OCI-LY7 (cell line): ENCODE data around the gene C9orf78. TPM values are rescaled to one million over a fixed set of nuclear protein-coding genes. Genes with fewer than 3 reads are reported as not detected.

Experiments used
- BruUV-seq: library from RNA; stranded (reverse); fragments of 400-500 nt; replicated peaks from 2 replicates; lab custom pipeline; 2021; lab: Mats Ljungman, UMichigan
- CTCF ChIA-PET: fragments of 300-600 bp; sonication (Branson Sonifier 250); formaldehyde crosslinking; loops from one replicate; lab custom pipeline; 2022; ENCODE audit warnings: antibody characterized with exemption; ENCODE audit not compliant: unreplicated experiment; lab: Charles Lee
- POLR2A ChIA-PET: fragments of 300-600 bp; sonication (Branson Sonifier 250); formaldehyde crosslinking; loops from one replicate; lab custom pipeline; 2022; ENCODE audit warnings: antibody characterized with exemption; lab: Charles Lee
- DNase-seq: peaks from one replicate; pipeline ENCODE4 v3.0.0-alpha.2; 2015; ENCODE audit warnings: low spot score
- H2AFZ ChIP-seq: fragments of 200-600 bp; sonication (generic), shearing (Covaris generic); 2 replicates; pipeline ENCODE4 v1.6.1; 2014; ENCODE audit warnings: mild to moderate bottlenecking, antibody characterized with exemption, low read length, moderate library complexity
- H3K27ac ChIP-seq: fragments of 200-600 bp; sonication (generic); 2 replicates; pipeline ENCODE4 v1.5.1; 2014; ENCODE audit warnings: mixed run types, low read depth, mild to moderate bottlenecking, moderate library complexity, low read length, inconsistent platforms; ENCODE audit not compliant: poor library complexity, severe bottlenecking
- H3K36me3 ChIP-seq: fragments of 200-600 bp; sonication (generic); 2 replicates; pipeline ENCODE4 v1.6.1; 2014; ENCODE audit warnings: mild to moderate bottlenecking, antibody characterized with exemption, low read length, moderate library complexity, mixed read lengths; ENCODE audit not compliant: insufficient read depth
- H3K4me1 ChIP-seq: fragments of 200-600 bp; sonication (generic); 2 replicates; pipeline ENCODE4 v1.5.1; 2014; ENCODE audit warnings: mild to moderate bottlenecking, low read length; ENCODE audit not compliant: insufficient read depth, poor library complexity, severe bottlenecking
- H3K4me2 ChIP-seq: fragments of 200-600 bp; sonication (generic); 2 replicates; pipeline ENCODE4 v1.6.1; 2014; ENCODE audit warnings: mild to moderate bottlenecking, low read length
- H3K4me3 ChIP-seq: fragments of 200-600 bp; sonication (generic); 2 replicates; pipeline ENCODE4 v1.5.1; 2014; ENCODE audit warnings: mild to moderate bottlenecking, low read depth, low read length; ENCODE audit not compliant: poor library complexity, severe bottlenecking
- H3K79me2 ChIP-seq: fragments of 200-600 bp; sonication (generic); 2 replicates; pipeline ENCODE4 v1.6.1; 2016; ENCODE audit warnings: low read depth, mild to moderate bottlenecking, low read length, moderate library complexity, mixed read lengths; ENCODE audit not compliant: insufficient read depth
- H3K9me2 ChIP-seq: fragments of 200-600 bp; sonication (generic); 2 replicates; pipeline ENCODE4 v1.6.1; 2016; ENCODE audit warnings: mild to moderate bottlenecking, low read length, mixed read lengths; ENCODE audit not compliant: insufficient read depth
- H3K9me3 ChIP-seq: fragments of 200-600 bp; sonication (generic); 2 replicates; pipeline ENCODE4 v1.6.1; 2014; ENCODE audit warnings: mild to moderate bottlenecking, mixed run types, low read length, mixed read lengths
- H4K20me1 ChIP-seq: fragments of 200-600 bp; sonication (generic); 2 replicates; pipeline ENCODE4 v1.6.1; 2014; ENCODE audit warnings: mild to moderate bottlenecking, antibody characterized with exemption, low read length, moderate library complexity, mixed read lengths; ENCODE audit not compliant: insufficient read depth
- CTCF ChIP-seq: fragments of 200-600 bp; sonication (generic); conservative IDR thresholded peaks from 2 replicates; pipeline ENCODE4 v1.5.1; 2014; ENCODE audit warnings: mild to moderate bottlenecking, antibody characterized with exemption, low read length, moderate library complexity, mixed read lengths
- EZH2phosphoT487 ChIP-seq: fragments of 200-600 bp; sonication (generic); IDR thresholded peaks from 2 replicates; pipeline ENCODE4 v1.6.1; 2018; ENCODE audit warnings: low read depth, borderline replicate concordance, mild to moderate bottlenecking, mixed run types, antibody characterized with exemption, low read length, moderate library complexity, mixed read lengths
- intact Hi-C: fragments of 100-400 bp; cut with micrococcal nuclease; formaldehyde crosslinking; loops from one replicate; pipeline ENCODE4 v1.10.0; 2022; ENCODE audit not compliant: unreplicated experiment
- total RNA-seq, 2 experiments: library from RNA; depleted of rRNA in 1 of 2; stranded (reverse); fragments of >200 nt in 1 of 2; shearing (Covaris generic) in 1 of 2; gene quantifications; 2 replicates each; pipeline ENCODE4 v1.2.3, GENCODE V29; 2014 to 2022

The C9orf78 gene
- total RNA-seq, 2 experiments from 2014 or later = 49.4 to 60.6 TPM

GRCh38 chr9:129852579-129852978, 17.5 kb upstream of the C9orf78 start:
- no peak for TF ChIP-seq CTCF
- TF ChIP-seq EZH2phosphoT487 = no peak
- ChIA-PET CTCF (no interaction called here), POLR2A (no interaction called here)
- Histone ChIP-seq H3K9me3 (no peaks in the 10 kb centered on the region), H2AFZ (no peak overlapping the region), H4K20me1 (no peaks in the 10 kb centered on the region), H3K36me3 (peaks cover 20% of the 10 kb centered on the region), H3K27ac (no peak overlapping the region), H3K9me2 (no peaks in the 10 kb centered on the region), H3K4me2 (no peak overlapping the region), H3K4me1 (no peaks in the 10 kb centered on the region), H3K4me3 (no peak overlapping the region), H3K79me2 (no peaks in the 10 kb centered on the region)
- no TSS peak for BruUV-seq
- intact Hi-C loops = no loop called here
- no peak for DNase-seq

GRCh38 chr9:129851821-129852220, 16.7 kb upstream of the C9orf78 start:
- no peaks in the 10 kb centered on the region for H3K9me2 ChIP-seq
- TF ChIP-seq CTCF (no peak), EZH2phosphoT487 (no peak)
- CTCF ChIA-PET = no interaction called here
- no peaks in the 10 kb centered on the region for H4K20me1 ChIP-seq
- POLR2A ChIA-PET = no interaction called here
- no peaks in the 10 kb centered on the region for H3K4me1 ChIP-seq
- H3K36me3 ChIP-seq = peaks cover 20% of the 10 kb centered on the region
- no peak overlapping the region for H2AFZ ChIP-seq
- intact Hi-C loops = no loop called here
- H3K79me2 ChIP-seq = no peaks in the 10 kb centered on the region
- no peaks in the 10 kb centered on the region for H3K9me3 ChIP-seq
- no peak overlapping the region for H3K27ac ChIP-seq
- no peak for DNase-seq
- no peak overlapping the region for H3K4me3 ChIP-seq
- no TSS peak for BruUV-seq
- no peak overlapping the region for H3K4me2 ChIP-seq

- BruUV-seq = no TSS peak
- peaks cover 20% of the 10 kb centered on the region for H3K36me3 ChIP-seq
- CTCF ChIA-PET = no interaction called here
- DNase-seq = no peak
- H3K79me2 ChIP-seq = no peaks in the 10 kb centered on the region
- no peak overlapping the region for H2AFZ ChIP-seq
- H3K4me3 ChIP-seq = no peak overlapping the region
- no peak for TF ChIP-seq CTCF
- no peak for TF ChIP-seq EZH2phosphoT487
- POLR2A ChIA-PET = interaction anchor here (0.7 kb wide), 1 partner anchor 11 kb away, joined by 3 read pairs; no protein-coding TSS in a partner anchor
- H3K4me1 ChIP-seq = no peaks in the 10 kb centered on the region
- H3K9me3 ChIP-seq = no peaks in the 10 kb centered on the region
- no peaks in the 10 kb centered on the region for H3K9me2 ChIP-seq
- no peak overlapping the region for H3K27ac ChIP-seq
- no peak overlapping the region for H3K4me2 ChIP-seq
- intact Hi-C loops = no loop called here
- H4K20me1 ChIP-seq = no peaks in the 10 kb centered on the region
Observed at GRCh38 chr9:129850821-129851550, 15.9 kb upstream of the C9orf78 start.
